ENCODE measurements around the gene PFDN1.

PFDN1 gene

GRCh38 chr5:140243706-140244250 is 59.1 kb downstream of the PFDN1 start:
- H3K27ac ChIP-seq, result peak overlapping the region; percentile 53; the same call in 1 of the 2 replicates
- CTCF ChIA-PET, result interaction anchor here (0.6 to 5.3 kb wide), 21 partner anchors 8 to 129 kb away, joined by 3 to 61 read pairs (median 5); partner anchors contain the start of genes HBEGF, PFDN1 and SLC4A9
- no peak for DNase-seq (ENCODE audit: low spot score)
- TF ChIP-seq CTCF (conservative IDR thresholded peaks at IDR 0.05; ENCODE audit: low read depth), result no peak
- POLR2A ChIA-PET (ENCODE audit: low non-redundant PET), result interaction anchor here (1.9 kb wide), 1 partner anchor 102 kb away, joined by 17 read pairs; the partner anchor contains the start of gene HBEGF

GRCh38 chr5:140242890-140243585 is 59.9 kb downstream of the PFDN1 start:
- ChIA-PET POLR2A (ENCODE audit: low non-redundant PET) (interaction anchor here (1.9 kb wide), 1 partner anchor 103 kb away, joined by 17 read pairs; the partner anchor contains the start of gene HBEGF), CTCF (interaction anchor here (0.6 to 5.3 kb wide), 8 partner anchors 9 to 130 kb away, joined by 3 to 61 read pairs (median 8); partner anchors contain the start of gene HBEGF)
- TF ChIP-seq CTCF (conservative IDR thresholded peaks at IDR 0.05; ENCODE audit: low read depth), result no peak
- no peak for DNase-seq (ENCODE audit: low spot score)
- peak overlapping the region; percentile 87 for H3K27ac ChIP-seq

- H3K27ac ChIP-seq, result peak overlapping the region; percentile 87
- DNase-seq (ENCODE audit: low spot score), result no peak
- TF ChIP-seq CTCF (conservative IDR thresholded peaks at IDR 0.05; ENCODE audit: low read depth), result no peak
- ChIA-PET CTCF (interaction anchor here (0.5 to 5.3 kb wide), 5 partner anchors 26 to 117 kb away, joined by 3 to 61 read pairs (median 44); partner anchors contain the start of gene HBEGF), POLR2A (ENCODE audit: low non-redundant PET) (no interaction called here)
Measured at GRCh38 chr5:140242099-140242498, 60.8 kb downstream of the PFDN1 start.

- no peak for TF ChIP-seq CTCF (conservative IDR thresholded peaks at IDR 0.05; ENCODE audit: low read depth)
- ChIA-PET POLR2A (ENCODE audit: low non-redundant PET) (interaction anchor here (0.6 kb wide), 1 partner anchor 62 kb away, joined by 3 read pairs; the partner anchor contains the start of gene PFDN1), CTCF (interaction anchor here (0.6 to 5.3 kb wide), 7 partner anchors 72 to 1774 kb away, joined by 3 to 61 read pairs (median 6); partner anchors contain the start of gene HBEGF)
- DNase-seq (ENCODE audit: low spot score), result peak; percentile 95
- H3K27ac ChIP-seq, result peak overlapping the region; percentile 87
Measured at GRCh38 chr5:140240987-140241706, 61.8 kb downstream of the PFDN1 start.

GRCh38 chr5:140239939-140240700 is 62.8 kb downstream of the PFDN1 start:
- CTCF ChIA-PET, result interaction anchor here (0.6 to 1.4 kb wide), 8 partner anchors 19 to 1775 kb away, joined by 3 to 6 read pairs (median 4); partner anchors contain the start of gene HBEGF
- POLR2A ChIA-PET (ENCODE audit: low non-redundant PET), result interaction anchor here (0.6 kb wide), 1 partner anchor 106 kb away, joined by 3 read pairs; the partner anchor contains the start of gene HBEGF
- DNase-seq (ENCODE audit: low spot score), result no peak
- peak overlapping the region; percentile 87 for H3K27ac ChIP-seq
- TF ChIP-seq CTCF (conservative IDR thresholded peaks at IDR 0.05; ENCODE audit: low read depth), result peak; percentile 28
